Measurements from ENCODE around the gene PLEKHA1.

The PLEKHA1 gene

DNA sequence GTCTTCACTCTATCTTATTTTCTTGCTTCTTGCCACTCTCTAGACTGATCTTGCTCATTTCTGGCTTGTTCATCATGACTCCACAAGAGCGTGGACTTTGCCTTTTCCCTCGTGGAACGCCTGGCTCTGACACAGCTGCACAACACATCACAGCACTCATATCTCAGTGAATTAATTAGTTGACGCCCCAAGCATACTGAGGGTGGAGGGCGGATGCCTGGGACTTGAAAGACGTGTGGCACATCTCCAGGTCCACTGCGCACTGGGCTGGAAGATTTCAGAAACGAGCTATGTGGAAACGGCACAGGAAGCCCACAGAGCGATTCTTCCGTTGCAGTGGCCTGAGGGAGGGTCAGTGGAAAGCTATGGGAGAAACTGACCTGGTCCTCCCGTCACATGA lies 23.6 kb upstream of the PLEKHA1 start:
- Histone ChIP-seq H3K4me1 (ENCODE audit: control insufficient read depth, insufficient read depth, low read depth, low read length) (peaks cover 7% of the 10 kb centered on the region), H3K9me3 (ENCODE audit: control insufficient read depth, low read length) (no peaks in the 10 kb centered on the region), H3K79me1 (replicated peaks; ENCODE audit: low read length, poor library complexity, severe bottlenecking) (no peaks in the 10 kb centered on the region), H3K14ac (ENCODE audit: low read length in 2 of 2) (no peak overlapping the region), H3K4me3 (ENCODE audit: insufficient read depth in 1 of 2, low read depth in 1 of 2, low read length in 2 of 2) (no peak overlapping the region), H3K27me3 (ENCODE audit: control insufficient read depth in 1 of 2, insufficient read depth in 1 of 2, low read length in 2 of 2) (peaks cover 0 to 28% of the 10 kb centered on the region in 2 experiments), H2AK5ac (ENCODE audit: low read length, severe bottlenecking) (no peak overlapping the region), H2BK12ac (ENCODE audit: low read length in 2 of 2) (no peak overlapping the region), H3K27ac (ENCODE audit: low read length, poor library complexity, severe bottlenecking) (no peak overlapping the region), H3K4ac (ENCODE audit: low read depth in 1 of 2, low read length in 2 of 2) (no peak overlapping the region), H3K9ac (ENCODE audit: low read length) (no peak overlapping the region), H4K8ac (ENCODE audit: low read length) (no peak overlapping the region), H3K36me3 (ENCODE audit: control insufficient read depth in 1 of 2, insufficient read depth in 2 of 2, low read depth in 1 of 2, low read length in 2 of 2) (no peaks in the 10 kb centered on the region), H3K4me2 (ENCODE audit: low read length, poor library complexity, severe bottlenecking) (no peak overlapping the region), H2BK5ac (ENCODE audit: low read depth, low read length, poor library complexity, severe bottlenecking) (no peak overlapping the region), H3K18ac (ENCODE audit: low read depth in 1 of 2, low read length in 2 of 2) (no peak overlapping the region), H2BK120ac (ENCODE audit: low read depth, low read length) (no peak overlapping the region), H2BK15ac (ENCODE audit: low read depth, poor library complexity, severe bottlenecking) (no peak overlapping the region), H4K91ac (ENCODE audit: low read length) (no peak overlapping the region), H2AFZ (ENCODE audit: low read depth, low read length) (no peak overlapping the region), H3K23ac (ENCODE audit: low read length in 2 of 2) (no peak overlapping the region)
- DNase-seq, result no peak
- 89% methylated on average over 12 of the region's 12 CpGs for WGBS

DNA sequence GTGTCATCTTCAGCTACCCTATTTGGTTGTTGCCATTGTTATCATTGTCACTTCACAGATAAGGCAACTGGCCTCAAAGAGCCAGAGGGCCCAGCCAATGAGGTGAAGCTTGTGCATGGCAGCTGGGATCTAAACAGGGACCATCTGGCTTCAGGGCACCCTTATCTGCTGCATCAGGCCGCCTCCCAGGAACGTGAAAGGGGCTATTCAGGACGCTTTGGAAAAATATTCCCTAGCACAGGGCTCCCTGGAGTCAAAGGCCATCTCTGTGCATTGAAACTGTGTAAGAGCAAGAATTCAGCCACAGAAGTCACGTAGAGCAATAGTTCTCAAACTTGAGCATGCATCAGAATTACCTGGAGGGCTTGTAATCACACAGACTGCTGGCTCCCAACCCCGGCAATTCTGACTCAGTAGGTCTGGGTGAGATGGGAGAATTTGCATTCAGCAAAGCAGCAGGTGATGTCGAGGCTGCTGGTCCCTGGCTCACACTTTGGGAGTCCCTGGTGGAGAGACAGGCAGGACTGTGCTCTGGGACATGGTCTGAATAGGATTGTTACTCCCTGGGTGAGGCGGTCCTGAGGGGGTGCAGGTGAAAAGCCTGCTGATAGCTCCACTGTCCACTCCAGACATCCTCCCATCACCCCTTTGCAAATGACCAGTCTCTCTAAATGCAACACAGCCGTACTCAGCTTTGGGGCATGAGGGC lies 21.5 kb upstream of the PLEKHA1 start:
- Histone ChIP-seq H4K91ac (ENCODE audit: low read length) (no peak overlapping the region), H3K4me1 (ENCODE audit: control insufficient read depth, insufficient read depth, low read depth, low read length) (peaks cover 5% of the 10 kb centered on the region), H3K9ac (ENCODE audit: low read length) (no peak overlapping the region), H3K36me3 (ENCODE audit: control insufficient read depth in 1 of 2, insufficient read depth in 2 of 2, low read depth in 1 of 2, low read length in 2 of 2) (no peaks in the 10 kb centered on the region), H3K79me1 (replicated peaks; ENCODE audit: low read length, poor library complexity, severe bottlenecking) (no peaks in the 10 kb centered on the region), H4K8ac (ENCODE audit: low read length) (no peak overlapping the region), H2BK5ac (ENCODE audit: low read depth, low read length, poor library complexity, severe bottlenecking) (no peak overlapping the region), H3K4me2 (ENCODE audit: low read length, poor library complexity, severe bottlenecking) (no peak overlapping the region), H2BK12ac (ENCODE audit: low read length in 2 of 2) (no peak overlapping the region), H3K4me3 (ENCODE audit: insufficient read depth in 1 of 2, low read depth in 1 of 2, low read length in 2 of 2) (no peak overlapping the region), H2BK15ac (ENCODE audit: low read depth, poor library complexity, severe bottlenecking) (no peak overlapping the region), H2AK5ac (ENCODE audit: low read length, severe bottlenecking) (no peak overlapping the region), H3K4ac (ENCODE audit: low read depth in 1 of 2, low read length in 2 of 2) (no peak overlapping the region), H3K23ac (ENCODE audit: low read length in 2 of 2) (no peak overlapping the region), H3K18ac (ENCODE audit: low read depth in 1 of 2, low read length in 2 of 2) (no peak overlapping the region), H3K27ac (ENCODE audit: low read length, poor library complexity, severe bottlenecking) (no peak overlapping the region), H3K9me3 (ENCODE audit: control insufficient read depth, low read length) (no peaks in the 10 kb centered on the region), H2AFZ (ENCODE audit: low read depth, low read length) (no peak overlapping the region), H2BK120ac (ENCODE audit: low read depth, low read length) (no peak overlapping the region), H3K27me3 (ENCODE audit: control insufficient read depth in 1 of 2, insufficient read depth in 1 of 2, low read length in 2 of 2) (peaks cover 0 to 28% of the 10 kb centered on the region in 2 experiments), H3K14ac (ENCODE audit: low read length in 2 of 2) (no peak overlapping the region)
- no peak for DNase-seq
- 70% methylated on average over 8 of the region's 8 CpGs for WGBS

DNA sequence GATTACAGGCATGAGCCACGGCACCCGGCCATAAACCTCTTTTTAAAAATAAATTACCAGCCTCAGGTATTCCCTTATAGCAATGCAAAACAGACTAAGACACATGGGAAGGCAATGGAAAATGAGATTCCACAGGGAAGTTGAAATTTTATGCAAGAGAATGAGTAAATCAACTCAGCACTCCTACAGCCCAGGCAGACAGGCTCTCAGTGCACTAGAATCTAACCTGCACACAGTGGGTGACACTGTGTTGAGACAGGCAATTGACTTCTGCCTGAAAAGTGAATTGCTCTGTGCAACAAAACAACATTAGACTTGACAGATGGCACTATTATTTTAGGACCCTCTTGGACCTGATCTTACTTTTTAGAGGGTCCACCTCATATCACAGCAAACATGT lies 20.1 kb upstream of the PLEKHA1 start:
- H3K27ac ChIP-seq (ENCODE audit: low read length, poor library complexity, severe bottlenecking), result no peak overlapping the region
- H2BK15ac ChIP-seq (ENCODE audit: low read depth, poor library complexity, severe bottlenecking), result no peak overlapping the region
- no peak overlapping the region for H3K4me2 ChIP-seq (ENCODE audit: low read length, poor library complexity, severe bottlenecking)
- H2BK12ac ChIP-seq (ENCODE audit: low read length in 2 of 2), result no peak overlapping the region
- peaks cover 0 to 28% of the 10 kb centered on the region in 2 experiments for H3K27me3 ChIP-seq (ENCODE audit: control insufficient read depth in 1 of 2, insufficient read depth in 1 of 2, low read length in 2 of 2)
- WGBS, result no CpG with 5 or more reads among the region's 2 CpGs
- H3K4ac ChIP-seq (ENCODE audit: low read depth in 1 of 2, low read length in 2 of 2), result no peak overlapping the region
- no peak overlapping the region for H2BK120ac ChIP-seq (ENCODE audit: low read depth, low read length)
- DNase-seq, result no peak
- no peak overlapping the region for H2AFZ ChIP-seq (ENCODE audit: low read depth, low read length)
- no peaks in the 10 kb centered on the region for H3K9me3 ChIP-seq (ENCODE audit: control insufficient read depth, low read length)
- no peaks in the 10 kb centered on the region for H3K4me1 ChIP-seq (ENCODE audit: control insufficient read depth, insufficient read depth, low read depth, low read length)
- H3K79me1 ChIP-seq (replicated peaks; ENCODE audit: low read length, poor library complexity, severe bottlenecking), result no peaks in the 10 kb centered on the region
- H2AK5ac ChIP-seq (ENCODE audit: low read length, severe bottlenecking), result no peak overlapping the region
- no peak overlapping the region for H3K9ac ChIP-seq (ENCODE audit: low read length)
- no peak overlapping the region for H3K14ac ChIP-seq (ENCODE audit: low read length in 2 of 2)
- H3K23ac ChIP-seq (ENCODE audit: low read length in 2 of 2), result no peak overlapping the region
- H3K36me3 ChIP-seq (ENCODE audit: control insufficient read depth in 1 of 2, insufficient read depth in 2 of 2, low read depth in 1 of 2, low read length in 2 of 2), result no peaks in the 10 kb centered on the region
- no peak overlapping the region for H3K18ac ChIP-seq (ENCODE audit: low read depth in 1 of 2, low read length in 2 of 2)
- no peak overlapping the region for H2BK5ac ChIP-seq (ENCODE audit: low read depth, low read length, poor library complexity, severe bottlenecking)
- H3K4me3 ChIP-seq (ENCODE audit: insufficient read depth in 1 of 2, low read depth in 1 of 2, low read length in 2 of 2), result no peak overlapping the region
- no peak overlapping the region for H4K8ac ChIP-seq (ENCODE audit: low read length)
- H4K91ac ChIP-seq (ENCODE audit: low read length), result no peak overlapping the region

- Histone ChIP-seq H2BK5ac (ENCODE audit: low read depth, low read length, poor library complexity, severe bottlenecking) (no peak overlapping the region), H3K27ac (ENCODE audit: low read length, poor library complexity, severe bottlenecking) (no peak overlapping the region), H4K8ac (ENCODE audit: low read length) (no peak overlapping the region), H2AFZ (ENCODE audit: low read depth, low read length) (no peak overlapping the region), H3K18ac (ENCODE audit: low read depth in 1 of 2, low read length in 2 of 2) (no peak overlapping the region), H3K36me3 (ENCODE audit: control insufficient read depth in 1 of 2, insufficient read depth in 2 of 2, low read depth in 1 of 2, low read length in 2 of 2) (no peaks in the 10 kb centered on the region), H3K14ac (ENCODE audit: low read length in 2 of 2) (no peak overlapping the region), H3K23ac (ENCODE audit: low read length in 2 of 2) (peak overlapping the region in 1 of 2 experiments; percentile 84), H2BK120ac (ENCODE audit: low read depth, low read length) (no peak overlapping the region), H4K91ac (ENCODE audit: low read length) (no peak overlapping the region), H2BK12ac (ENCODE audit: low read length in 2 of 2) (no peak overlapping the region), H3K79me1 (replicated peaks; ENCODE audit: low read length, poor library complexity, severe bottlenecking) (no peaks in the 10 kb centered on the region), H3K4me1 (ENCODE audit: control insufficient read depth, insufficient read depth, low read depth, low read length) (no peaks in the 10 kb centered on the region), H2AK5ac (ENCODE audit: low read length, severe bottlenecking) (no peak overlapping the region), H3K4me2 (ENCODE audit: low read length, poor library complexity, severe bottlenecking) (no peak overlapping the region), H3K9ac (ENCODE audit: low read length) (no peak overlapping the region), H3K27me3 (ENCODE audit: control insufficient read depth in 1 of 2, insufficient read depth in 1 of 2, low read length in 2 of 2) (peaks cover 0 to 9% of the 10 kb centered on the region in 2 experiments), H3K4me3 (ENCODE audit: insufficient read depth in 1 of 2, low read depth in 1 of 2, low read length in 2 of 2) (no peak overlapping the region), H3K4ac (ENCODE audit: low read depth in 1 of 2, low read length in 2 of 2) (no peak overlapping the region), H3K9me3 (ENCODE audit: control insufficient read depth, low read length) (no peaks in the 10 kb centered on the region), H2BK15ac (ENCODE audit: low read depth, poor library complexity, severe bottlenecking) (no peak overlapping the region)
- WGBS, result 95% methylated on average over 4 of the region's 4 CpGs
- DNase-seq, result no peak
Observed at GRCh38 chr10:122357685-122358084, 16.8 kb upstream of the PLEKHA1 start.

All from mesenchymal stem cell (in vitro differentiated cells and primary cell).